SK-N-SH (cell line): ENCODE measurements around the gene FMN1. TPM values are rescaled to one million over a fixed set of nuclear protein-coding genes. Genes with fewer than 3 reads are reported as not detected.

Experiments used
- CTCF ChIA-PET: fragments of 300-600, 350-600 bp; formaldehyde crosslinking; extraction: SDS; loops from one replicate; lab custom pipeline; 2021; lab: Yijun Ruan, JAX
- POLR2A ChIA-PET: fragments of 350-600 bp; sonication (Branson Sonifier 250); formaldehyde crosslinking; extraction: SDS; loops from one replicate; lab custom pipeline; 2020; ENCODE audit warnings: antibody characterized with exemption, inconsistent platforms; lab: Yijun Ruan, JAX
- DNase-seq: peaks from one replicate; pipeline ENCODE4 v3.0.0; 2012
- H2AFZ ChIP-seq: fragments of 200-600 bp; sonication (generic); 2 replicates; pipeline ENCODE4 v1.8.1; 2016; ENCODE audit warnings: antibody characterized with exemption, mild to moderate bottlenecking, low read depth
- H3F3A ChIP-seq: fragments of 200-600 bp; sonication (generic); replicated peaks from 2 replicates; pipeline ENCODE3; 2016; ENCODE audit warnings: antibody characterized with exemption, mild to moderate bottlenecking; ENCODE audit not compliant: insufficient read depth
- H3K27ac ChIP-seq, 2 experiments: fragments of 200-500 bp in 1 of 2; fragments of 200-600 bp in 1 of 2; sonication (Bioruptor generic) in 1 of 2; sonication (generic), shearing (Covaris generic) in 1 of 2; 2 replicates each; pipeline versions ENCODE4 v1.5.1 to v1.6.1; 2014 to 2016; ENCODE audit warnings: low read depth in 2 of 2, inconsistent platforms in 1 of 2, low read length in 1 of 2, mild to moderate bottlenecking in 1 of 2, mixed read lengths in 1 of 2
- H3K27me3 ChIP-seq: fragments of 200-600 bp; sonication (generic), shearing (Covaris generic); 2 replicates; pipeline ENCODE4 v1.6.1; 2016; ENCODE audit warnings: mixed run types; ENCODE audit not compliant: insufficient read depth
- H3K36me3 ChIP-seq, 2 experiments: fragments of 200-500 bp in 1 of 2; fragments of 200-600 bp in 1 of 2; sonication (Bioruptor generic) in 1 of 2; sonication (generic) in 1 of 2; replicated peaks in 1 of 2; 2 replicates each; pipeline versions ENCODE3 to v1.5.1; 2014 to 2016; ENCODE audit warnings: low read length in 1 of 2, mild to moderate bottlenecking in 1 of 2; ENCODE audit not compliant: insufficient read depth in 2 of 2, control insufficient read depth in 1 of 2
- H3K4me1 ChIP-seq, 2 experiments: fragments of 200-500 bp in 1 of 2; fragments of 200-600 bp in 1 of 2; sonication (Bioruptor generic) in 1 of 2; sonication (generic), shearing (Covaris generic) in 1 of 2; 2 replicates each; pipeline versions ENCODE4 v1.5.1 to v1.6.1; 2014 to 2016; ENCODE audit warnings: low read depth in 1 of 2, low read length in 1 of 2, mixed run types in 1 of 2; ENCODE audit not compliant: insufficient read depth in 2 of 2, control insufficient read depth in 1 of 2
- H3K4me2 ChIP-seq: fragments of 200-600 bp; sonication (generic), shearing (Covaris generic); 2 replicates; pipeline ENCODE4 v1.6.1; 2017; ENCODE audit warnings: mixed run types
- H3K4me3 ChIP-seq, 2 experiments: fragments of 200-500 bp in 1 of 2; fragments of 200-600 bp in 1 of 2; sonication (Bioruptor generic) in 1 of 2; sonication (generic), shearing (Covaris generic) in 1 of 2; 2 replicates each; pipeline versions ENCODE4 v1.5.1 to v1.8.1; 2014 to 2016; ENCODE audit warnings: low read depth in 2 of 2, inconsistent platforms in 1 of 2, low read length in 1 of 2, mild to moderate bottlenecking in 1 of 2, mixed read lengths in 1 of 2, moderate library complexity in 1 of 2
- H3K79me2 ChIP-seq: fragments of 200-600 bp; sonication (generic); 2 replicates; pipeline ENCODE4 v1.8.1; 2017; ENCODE audit warnings: mild to moderate bottlenecking; ENCODE audit not compliant: insufficient read depth
- H3K9ac ChIP-seq: fragments of 200-600 bp; sonication (generic); 2 replicates; pipeline ENCODE4 v1.6.1; 2017; ENCODE audit warnings: mixed run types
- H3K9me2 ChIP-seq: fragments of 200-600 bp; sonication (generic); 2 replicates; pipeline ENCODE4 v1.6.1; 2017; ENCODE audit warnings: mixed run types
- H3K9me3 ChIP-seq: fragments of 200-600 bp; sonication (generic); 2 replicates; pipeline ENCODE4 v1.6.1; 2017; ENCODE audit warnings: mixed run types, mild to moderate bottlenecking, moderate library complexity
- H4K20me1 ChIP-seq: fragments of 200-600 bp; sonication (generic); 2 replicates; pipeline ENCODE4 v1.6.1; 2017; ENCODE audit warnings: mild to moderate bottlenecking, mixed run types; ENCODE audit not compliant: insufficient read depth
- CHD2 ChIP-seq: fragments of 150-350 bp; IDR thresholded peaks from 2 replicates; pipeline ENCODE4 v1.6.1; 2018; ENCODE audit warnings: low read length; ENCODE audit not compliant: partially characterized antibody
- ELF1 ChIP-seq: IDR thresholded peaks from 2 replicates; pipeline ENCODE4 v1.4.0; 2012
- EP300 ChIP-seq, 2 experiments: IDR thresholded peaks; 2 replicates each; pipeline versions ENCODE4 v1.4.0 to v1.6.1; 2012; ENCODE audit warnings: borderline replicate concordance in 1 of 2, low read depth in 1 of 2, low read length in 1 of 2
- FOSL2 ChIP-seq: IDR thresholded peaks from 2 replicates; pipeline ENCODE4 v1.4.0; 2012; ENCODE audit warnings: low read depth, mild to moderate bottlenecking, moderate library complexity, borderline replicate concordance
- GABPA ChIP-seq: IDR thresholded peaks from 2 replicates; pipeline ENCODE4 v1.4.0; 2012; ENCODE audit warnings: low read depth, mild to moderate bottlenecking
- JUND ChIP-seq: IDR thresholded peaks from 2 replicates; pipeline ENCODE4 v1.4.0; 2012
- MEF2A ChIP-seq: IDR thresholded peaks from 2 replicates; pipeline ENCODE4 v1.4.0; 2012; ENCODE audit warnings: low read depth, borderline replicate concordance
- NFIC ChIP-seq: IDR thresholded peaks from 2 replicates; pipeline ENCODE4 v1.4.0; 2012; ENCODE audit warnings: borderline replicate concordance
- POLR2AphosphoS5 ChIP-seq: IDR thresholded peaks from 2 replicates; pipeline ENCODE4 v1.6.1; 2012; ENCODE audit warnings: low read depth, low read length
- RAD21 ChIP-seq: IDR thresholded peaks from 2 replicates; pipeline ENCODE4 v1.6.1; 2012; ENCODE audit warnings: mild to moderate bottlenecking, low read length
- RXRA ChIP-seq: IDR thresholded peaks from 2 replicates; pipeline ENCODE4 v1.4.0; 2012; ENCODE audit warnings: low read depth, mild to moderate bottlenecking, borderline replicate concordance
- TCF12 ChIP-seq: IDR thresholded peaks from 2 replicates; pipeline ENCODE4 v1.4.0; 2012
- WGBS: methylation state at CpG from one replicate; pipeline ENCODE4 v1.1.6; 2017; ENCODE audit warnings: low lambda C conversion rate; 5-methylcytosine and 5-hydroxymethylcytosine counted together
- polyA plus RNA-seq, 3 experiments: library from polyadenylated mRNA; depleted of rRNA; stranded (reverse); fragments of >200 nt; gene quantifications; 2 replicates each; pipeline ENCODE4 v1.2.3, GENCODE V29; 2012
- TF ChIP-seq, protein P1 (sequence below): IDR thresholded peaks from 2 replicates; pipeline ENCODE4 v1.6.1; 2012; ENCODE audit warnings: mild to moderate bottlenecking, low read depth, low read length, moderate library complexity
- TF ChIP-seq, protein P2 (sequence below): IDR thresholded peaks from 2 replicates; pipeline ENCODE4; 2012

The FMN1 gene
- polyA plus RNA-seq, 1 of the 3 experiments (the other 2 are of a cell fraction) = 9.1 TPM

DNA sequence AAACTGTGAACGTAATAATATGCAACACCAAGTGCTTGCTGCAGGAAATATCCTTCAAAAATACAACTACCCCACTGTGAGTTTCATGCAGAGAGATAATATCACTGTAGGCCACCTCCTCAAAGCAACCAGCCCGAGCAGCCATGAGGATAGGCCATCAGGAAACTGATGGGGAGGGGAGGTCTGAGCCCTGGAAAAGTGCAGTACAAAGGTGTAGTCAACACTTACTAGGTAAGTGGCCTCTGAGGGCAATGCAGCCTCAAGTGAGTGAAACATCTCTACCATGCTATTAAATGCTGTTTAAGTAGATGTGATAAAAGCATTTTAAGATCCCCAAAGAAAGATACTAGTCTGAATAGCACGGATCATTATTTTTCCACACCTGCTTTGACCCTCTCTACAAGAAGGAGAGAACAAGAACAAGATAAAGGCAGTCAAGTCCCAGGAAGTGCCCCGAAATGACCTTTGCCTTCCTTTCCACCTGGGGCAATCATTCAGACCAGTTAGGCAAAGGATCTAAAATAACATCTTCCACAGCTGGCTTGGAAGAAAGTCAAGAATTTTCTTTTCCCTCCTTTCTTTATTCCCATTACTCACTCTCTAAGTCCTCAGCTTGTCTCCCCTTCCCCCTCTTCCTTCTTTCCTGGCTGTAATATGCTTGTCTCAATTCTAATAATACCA, 62.8 kb downstream of the FMN1 start:
- H3K27ac ChIP-seq = peak overlapping the region; percentile 76 to 85; a peak in 3 of 4 replicates
- no peak overlapping the region for H2AFZ ChIP-seq
- ChIA-PET POLR2A (interaction anchor here (0.9 kb wide), 1 partner anchor 12 kb away, joined by 3 read pairs; no protein-coding TSS in a partner anchor), CTCF (interaction anchor here (0.6 to 5.3 kb wide), 45 partner anchors 9 to 569 kb away, joined by 3 to 47 read pairs (median 5); no protein-coding TSS in a partner anchor)
- DNase-seq = no peak
- no peaks in the 10 kb centered on the region for H3K27me3 ChIP-seq
- peaks cover 0 to 34% of the 10 kb centered on the region in 2 experiments for H3K36me3 ChIP-seq
- no peaks in the 10 kb centered on the region for H3K9me2 ChIP-seq
- peaks cover 57% of the 10 kb centered on the region for H3F3A ChIP-seq
- H3K9me3 ChIP-seq = no peaks in the 10 kb centered on the region
- peaks cover 97% of the 10 kb centered on the region for H3K79me2 ChIP-seq
- H4K20me1 ChIP-seq = no peaks in the 10 kb centered on the region; the same call in 1 of the 2 replicates
- TF ChIP-seq JUND (no peak), GABPA (no peak), NFIC (peak; percentile 74), MEF2A (0 out of 2 replicates have a peak, but pooled peaks have one; percentile 36), ELF1 (no peak), FOSL2 (0 out of 2 replicates have a peak, but pooled peaks have one; percentile 10), RXRA (peak; percentile 72; the same call in 1 of the 2 replicates), TCF12 (peak; percentile 67), CHD2 (no peak), EP300 (IDR thresholded peaks at IDR 0.05; ENCODE audit: borderline replicate concordance in 1 of 2, low read depth in 1 of 2, low read length in 1 of 2) (peak in 1 of 2 experiments; percentile 64; a peak in 1 of 4 replicates), POLR2AphosphoS5 (0 out of 2 replicates have a peak, but pooled peaks have one; percentile 22), RAD21 (no peak)
- TF ChIP-seq, protein P1, sequence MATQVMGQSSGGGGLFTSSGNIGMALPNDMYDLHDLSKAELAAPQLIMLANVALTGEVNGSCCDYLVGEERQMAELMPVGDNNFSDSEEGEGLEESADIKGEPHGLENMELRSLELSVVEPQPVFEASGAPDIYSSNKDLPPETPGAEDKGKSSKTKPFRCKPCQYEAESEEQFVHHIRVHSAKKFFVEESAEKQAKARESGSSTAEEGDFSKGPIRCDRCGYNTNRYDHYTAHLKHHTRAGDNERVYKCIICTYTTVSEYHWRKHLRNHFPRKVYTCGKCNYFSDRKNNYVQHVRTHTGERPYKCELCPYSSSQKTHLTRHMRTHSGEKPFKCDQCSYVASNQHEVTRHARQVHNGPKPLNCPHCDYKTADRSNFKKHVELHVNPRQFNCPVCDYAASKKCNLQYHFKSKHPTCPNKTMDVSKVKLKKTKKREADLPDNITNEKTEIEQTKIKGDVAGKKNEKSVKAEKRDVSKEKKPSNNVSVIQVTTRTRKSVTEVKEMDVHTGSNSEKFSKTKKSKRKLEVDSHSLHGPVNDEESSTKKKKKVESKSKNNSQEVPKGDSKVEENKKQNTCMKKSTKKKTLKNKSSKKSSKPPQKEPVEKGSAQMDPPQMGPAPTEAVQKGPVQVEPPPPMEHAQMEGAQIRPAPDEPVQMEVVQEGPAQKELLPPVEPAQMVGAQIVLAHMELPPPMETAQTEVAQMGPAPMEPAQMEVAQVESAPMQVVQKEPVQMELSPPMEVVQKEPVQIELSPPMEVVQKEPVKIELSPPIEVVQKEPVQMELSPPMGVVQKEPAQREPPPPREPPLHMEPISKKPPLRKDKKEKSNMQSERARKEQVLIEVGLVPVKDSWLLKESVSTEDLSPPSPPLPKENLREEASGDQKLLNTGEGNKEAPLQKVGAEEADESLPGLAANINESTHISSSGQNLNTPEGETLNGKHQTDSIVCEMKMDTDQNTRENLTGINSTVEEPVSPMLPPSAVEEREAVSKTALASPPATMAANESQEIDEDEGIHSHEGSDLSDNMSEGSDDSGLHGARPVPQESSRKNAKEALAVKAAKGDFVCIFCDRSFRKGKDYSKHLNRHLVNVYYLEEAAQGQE = no peak
- TF ChIP-seq, protein P2, sequence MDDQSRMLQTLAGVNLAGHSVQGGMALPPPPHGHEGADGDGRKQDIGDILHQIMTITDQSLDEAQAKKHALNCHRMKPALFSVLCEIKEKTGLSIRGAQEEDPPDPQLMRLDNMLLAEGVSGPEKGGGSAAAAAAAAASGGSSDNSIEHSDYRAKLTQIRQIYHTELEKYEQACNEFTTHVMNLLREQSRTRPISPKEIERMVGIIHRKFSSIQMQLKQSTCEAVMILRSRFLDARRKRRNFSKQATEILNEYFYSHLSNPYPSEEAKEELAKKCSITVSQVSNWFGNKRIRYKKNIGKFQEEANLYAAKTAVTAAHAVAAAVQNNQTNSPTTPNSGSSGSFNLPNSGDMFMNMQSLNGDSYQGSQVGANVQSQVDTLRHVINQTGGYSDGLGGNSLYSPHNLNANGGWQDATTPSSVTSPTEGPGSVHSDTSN = peak; percentile 46
- peak overlapping the region in 1 of 2 experiments; percentile 8; a peak in 1 of 4 replicates for H3K4me3 ChIP-seq
- 75% methylated on average over 4 of the region's 4 CpGs for WGBS
- H3K4me1 ChIP-seq = peaks cover 21 to 33% of the 10 kb centered on the region in 2 experiments
- H3K9ac ChIP-seq = peak overlapping the region; percentile 2; the same call in 1 of the 2 replicates
- H3K4me2 ChIP-seq = peak overlapping the region; percentile 68
